DOHH2 (cell line): ENCODE data around the gene CCDC88C.
"Not testable (repeated sequence)": the region's sequence is repeated elsewhere in the genome, so short reads cannot be mapped to it uniquely, and the experiment has no call there.

Experiments used
- CTCF ChIP-seq: fragments of 200-600 bp; sonication (generic); IDR thresholded peaks from one replicate; pipeline ENCODE4 v1.5.1; 2014; ENCODE audit warnings: antibody characterized with exemption, mild to moderate bottlenecking, low read depth, low read length; ENCODE audit not compliant: poor library complexity, severe bottlenecking
- EZH2phosphoT487 ChIP-seq: fragments of 200-600 bp; sonication (generic); IDR thresholded peaks from 2 replicates; pipeline ENCODE4 v1.6.1; 2017; ENCODE audit warnings: borderline replicate concordance, mild to moderate bottlenecking, antibody characterized with exemption, low read length, moderate library complexity, mixed read lengths

- TF ChIP-seq CTCF, EZH2phosphoT487: not testable (repeated sequence)
These were observed 191.3 kb downstream of the CCDC88C start for GRCh38 chr14:91226360-91226759.
